ENCODE data around the gene METRNL.

METRNL gene

DNA sequence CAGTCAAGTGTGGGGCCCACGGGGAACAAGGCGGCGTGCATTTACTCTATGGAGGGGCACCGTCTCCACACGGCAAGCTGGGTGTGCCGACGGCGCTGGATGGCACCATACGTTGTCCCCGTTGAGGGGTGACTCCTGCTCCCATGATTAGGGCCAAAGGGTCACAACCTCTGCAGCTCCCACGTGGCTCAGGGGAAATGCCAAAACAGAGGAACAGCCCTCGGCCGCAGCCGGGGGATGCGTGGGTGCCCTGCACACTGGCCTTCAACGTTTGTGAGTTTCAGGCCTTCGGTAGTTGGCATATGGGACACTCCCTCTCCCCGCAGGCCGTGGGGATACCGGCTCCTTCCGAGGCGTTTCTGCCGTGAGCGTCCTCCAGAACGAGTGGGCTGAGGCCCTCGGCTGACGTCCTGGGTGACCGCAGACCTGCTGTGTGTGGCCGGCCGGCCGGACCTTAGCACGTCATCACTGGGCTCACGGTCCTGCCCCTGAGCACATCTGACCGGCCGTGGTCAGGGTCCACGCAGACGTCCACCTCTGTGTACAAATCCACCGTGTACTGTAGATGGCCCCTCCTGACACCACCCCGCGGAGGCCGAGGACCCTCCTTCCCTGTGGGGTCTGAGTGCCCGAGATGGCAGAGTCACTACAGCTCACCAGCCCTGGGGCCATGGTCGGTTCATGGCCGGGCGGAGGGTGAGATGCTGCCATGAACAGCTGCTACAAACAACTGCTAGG lies 4.8 kb upstream of the METRNL start:
- no peak for TF ChIP-seq ZFX (IDR thresholded peaks at IDR 0.05; ENCODE audit: borderline replicate concordance)
- TF ChIP-seq, protein P1, sequence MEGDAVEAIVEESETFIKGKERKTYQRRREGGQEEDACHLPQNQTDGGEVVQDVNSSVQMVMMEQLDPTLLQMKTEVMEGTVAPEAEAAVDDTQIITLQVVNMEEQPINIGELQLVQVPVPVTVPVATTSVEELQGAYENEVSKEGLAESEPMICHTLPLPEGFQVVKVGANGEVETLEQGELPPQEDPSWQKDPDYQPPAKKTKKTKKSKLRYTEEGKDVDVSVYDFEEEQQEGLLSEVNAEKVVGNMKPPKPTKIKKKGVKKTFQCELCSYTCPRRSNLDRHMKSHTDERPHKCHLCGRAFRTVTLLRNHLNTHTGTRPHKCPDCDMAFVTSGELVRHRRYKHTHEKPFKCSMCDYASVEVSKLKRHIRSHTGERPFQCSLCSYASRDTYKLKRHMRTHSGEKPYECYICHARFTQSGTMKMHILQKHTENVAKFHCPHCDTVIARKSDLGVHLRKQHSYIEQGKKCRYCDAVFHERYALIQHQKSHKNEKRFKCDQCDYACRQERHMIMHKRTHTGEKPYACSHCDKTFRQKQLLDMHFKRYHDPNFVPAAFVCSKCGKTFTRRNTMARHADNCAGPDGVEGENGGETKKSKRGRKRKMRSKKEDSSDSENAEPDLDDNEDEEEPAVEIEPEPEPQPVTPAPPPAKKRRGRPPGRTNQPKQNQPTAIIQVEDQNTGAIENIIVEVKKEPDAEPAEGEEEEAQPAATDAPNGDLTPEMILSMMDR (IDR thresholded peaks at IDR 0.05) = no peak
- no peak overlapping the region for H3K27ac ChIP-seq

DNA sequence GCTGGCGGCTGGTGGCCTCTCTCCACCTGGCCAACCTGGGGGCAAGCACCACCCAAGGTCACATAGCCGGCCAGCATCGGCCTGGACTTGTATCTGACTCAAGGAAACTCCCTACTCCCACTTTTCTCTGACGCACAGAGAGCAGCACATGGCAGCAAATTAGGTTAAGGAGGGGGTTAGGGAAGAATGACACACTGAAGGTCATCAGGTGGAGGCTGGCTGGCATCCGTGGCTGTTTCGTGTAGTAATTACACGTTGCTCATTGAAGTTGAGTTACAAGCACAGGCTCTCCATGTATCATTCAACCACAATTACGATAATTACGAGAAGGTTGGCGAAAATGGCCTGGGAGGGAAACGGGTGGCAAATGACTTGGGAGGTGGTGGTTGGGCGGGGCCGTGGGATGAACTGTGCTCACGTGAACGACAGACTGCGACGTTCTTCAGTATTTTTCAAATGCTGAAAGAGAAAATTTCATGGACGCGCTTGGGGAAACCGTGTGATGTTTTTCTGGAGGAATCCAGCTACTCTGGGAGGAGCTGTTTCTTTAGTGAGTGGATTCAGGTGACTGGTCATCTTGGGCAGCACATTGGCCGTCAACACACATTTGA lies 4.0 kb upstream of the METRNL start:
- H3K27ac ChIP-seq = no peak overlapping the region
- TF ChIP-seq ZFX (IDR thresholded peaks at IDR 0.05; ENCODE audit: borderline replicate concordance) = no peak
- TF ChIP-seq, protein P1 (IDR thresholded peaks at IDR 0.05) = no peak

DNA sequence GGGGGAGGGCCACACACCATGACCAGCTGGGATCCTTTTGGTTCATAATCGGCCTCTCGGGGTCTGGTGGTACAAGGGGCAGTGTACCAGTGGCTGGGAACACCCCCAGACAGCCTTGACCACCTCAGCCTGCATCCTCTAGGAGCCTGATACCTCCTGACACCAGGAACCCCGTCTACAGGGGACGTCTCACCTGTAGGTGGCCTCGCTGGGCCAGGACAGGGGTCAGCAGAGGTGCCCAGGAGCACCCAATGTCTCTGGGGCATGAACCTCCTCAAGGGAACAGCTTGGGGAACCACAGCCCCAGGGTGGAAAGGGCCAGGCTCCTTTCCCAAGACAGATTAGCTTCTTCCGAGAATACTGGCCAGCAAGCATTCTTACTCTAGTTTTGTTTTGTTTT lies 2.5 kb upstream of the METRNL start:
- TF ChIP-seq ZFX (IDR thresholded peaks at IDR 0.05; ENCODE audit: borderline replicate concordance) = no peak
- TF ChIP-seq, protein P1 (IDR thresholded peaks at IDR 0.05) = peak; percentile 30

DNA sequence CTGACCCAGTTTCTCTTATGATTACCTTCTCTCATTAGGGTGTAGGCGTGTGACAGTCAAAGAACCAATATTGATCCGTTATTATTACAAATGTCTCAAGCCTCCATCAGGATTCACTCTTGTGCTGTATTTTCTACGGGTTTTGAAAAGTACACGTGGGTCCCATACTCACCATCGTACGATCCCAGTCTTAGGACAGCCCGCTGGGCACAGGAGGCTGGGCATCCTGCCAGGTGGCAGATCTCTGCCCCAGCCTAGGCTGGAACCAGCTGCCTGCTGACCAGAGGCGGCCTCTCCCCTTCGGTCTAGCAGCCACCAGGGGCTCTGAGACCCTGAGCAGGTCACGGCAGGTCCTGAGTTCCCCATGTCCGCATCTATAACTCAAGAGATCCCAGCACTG lies 2.0 kb upstream of the METRNL start:
- H3K27ac ChIP-seq = no peak overlapping the region

More for the DNA sequence above, 2.5 kb upstream of the METRNL start:
- H3K27ac ChIP-seq = no peak overlapping the region

DNA sequence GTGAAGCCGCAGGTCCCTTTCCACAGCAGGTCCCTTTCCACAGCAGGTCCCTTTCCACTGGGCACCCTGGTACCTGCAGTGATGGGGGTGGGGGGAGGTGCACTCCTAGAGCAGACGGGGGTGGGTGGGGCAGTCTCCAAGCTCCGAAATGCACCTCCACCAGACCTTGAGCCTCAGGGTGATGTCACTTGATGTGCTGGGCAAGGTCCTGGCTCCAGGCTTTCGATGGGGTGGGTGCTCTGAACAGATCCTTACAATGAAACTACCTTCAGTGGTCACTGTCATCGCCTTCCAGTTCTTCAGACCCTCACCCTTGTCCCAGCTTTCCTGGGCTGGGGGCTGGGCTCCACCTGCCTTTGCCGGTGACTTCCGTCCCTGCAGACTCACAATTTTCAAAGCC lies 1.5 kb upstream of the METRNL start:
- TF ChIP-seq, protein P1 (IDR thresholded peaks at IDR 0.05) = no peak
- TF ChIP-seq ZFX (IDR thresholded peaks at IDR 0.05; ENCODE audit: borderline replicate concordance) = no peak
- no peak overlapping the region for H3K27ac ChIP-seq

More for the DNA sequence above, 2.0 kb upstream of the METRNL start:
- TF ChIP-seq, protein P1 (IDR thresholded peaks at IDR 0.05) = no peak
- no peak for TF ChIP-seq ZFX (IDR thresholded peaks at IDR 0.05; ENCODE audit: borderline replicate concordance)

DNA sequence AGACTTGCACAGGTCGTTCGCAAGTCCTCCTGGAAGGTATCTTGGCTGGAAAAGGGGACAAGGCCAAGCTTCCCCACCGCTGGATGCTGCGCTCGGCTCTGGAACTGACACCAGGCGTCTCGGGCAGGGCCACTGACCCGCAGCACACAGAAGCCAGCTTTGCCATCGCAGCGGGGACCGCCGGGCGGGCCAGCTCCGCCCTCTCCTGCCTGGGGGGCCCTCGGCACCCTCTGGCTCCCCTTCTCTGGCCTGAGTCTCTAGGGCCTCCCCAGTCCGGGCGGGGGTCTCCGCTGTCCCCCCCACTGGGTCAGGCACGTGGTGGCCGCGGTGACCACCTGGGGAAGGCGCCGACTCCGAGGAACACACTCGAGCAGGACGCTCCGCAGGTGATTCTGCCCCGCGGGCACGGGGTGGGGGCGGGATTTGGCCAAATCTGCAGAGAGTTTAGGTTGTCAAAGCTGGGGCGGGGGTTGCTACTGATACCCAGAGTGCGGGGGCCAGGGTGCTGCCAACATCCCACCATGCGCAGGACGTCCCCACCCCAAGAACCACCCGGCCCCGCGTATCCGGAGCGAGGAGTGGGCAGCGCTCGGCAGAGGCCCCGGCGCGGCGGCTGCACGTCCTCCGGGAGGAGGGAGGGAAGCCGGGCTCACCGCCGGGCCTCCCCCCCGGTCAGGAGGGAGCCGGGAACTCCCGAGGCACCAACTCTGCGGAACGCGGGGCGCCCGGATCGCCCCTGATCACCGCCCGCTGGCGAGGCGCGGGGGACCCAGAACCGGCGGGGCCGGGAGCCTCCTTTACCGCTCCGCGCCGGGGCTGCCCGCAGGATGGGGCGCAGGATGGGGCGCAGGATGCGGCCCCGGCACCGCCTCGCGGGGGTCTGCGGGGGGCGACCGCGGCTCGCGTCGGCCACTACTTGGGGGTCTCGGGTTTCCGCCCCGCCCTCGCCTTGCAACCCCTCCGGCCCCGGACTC lies 744 bp upstream of the METRNL start:
- no peak overlapping the region for H3K27ac ChIP-seq

More for the DNA sequence above, 744 bp upstream of the METRNL start:
- TF ChIP-seq, protein P1 (IDR thresholded peaks at IDR 0.05) = no peak
- no peak for TF ChIP-seq ZFX (IDR thresholded peaks at IDR 0.05; ENCODE audit: borderline replicate concordance)

Data from 22Rv1 (cell line).